Fibroblast of skin of back (primary cell): ENCODE data around the gene UFD1.
"Not testable (repeated sequence)": the region's sequence is repeated elsewhere in the genome, so short reads cannot be mapped to it uniquely, and the experiment has no call there.

Source experiments
- DNase-seq: peaks from one replicate; pipeline ENCODE4 v3.0.0-alpha.2; 2013

The UFD1 gene

DNA sequence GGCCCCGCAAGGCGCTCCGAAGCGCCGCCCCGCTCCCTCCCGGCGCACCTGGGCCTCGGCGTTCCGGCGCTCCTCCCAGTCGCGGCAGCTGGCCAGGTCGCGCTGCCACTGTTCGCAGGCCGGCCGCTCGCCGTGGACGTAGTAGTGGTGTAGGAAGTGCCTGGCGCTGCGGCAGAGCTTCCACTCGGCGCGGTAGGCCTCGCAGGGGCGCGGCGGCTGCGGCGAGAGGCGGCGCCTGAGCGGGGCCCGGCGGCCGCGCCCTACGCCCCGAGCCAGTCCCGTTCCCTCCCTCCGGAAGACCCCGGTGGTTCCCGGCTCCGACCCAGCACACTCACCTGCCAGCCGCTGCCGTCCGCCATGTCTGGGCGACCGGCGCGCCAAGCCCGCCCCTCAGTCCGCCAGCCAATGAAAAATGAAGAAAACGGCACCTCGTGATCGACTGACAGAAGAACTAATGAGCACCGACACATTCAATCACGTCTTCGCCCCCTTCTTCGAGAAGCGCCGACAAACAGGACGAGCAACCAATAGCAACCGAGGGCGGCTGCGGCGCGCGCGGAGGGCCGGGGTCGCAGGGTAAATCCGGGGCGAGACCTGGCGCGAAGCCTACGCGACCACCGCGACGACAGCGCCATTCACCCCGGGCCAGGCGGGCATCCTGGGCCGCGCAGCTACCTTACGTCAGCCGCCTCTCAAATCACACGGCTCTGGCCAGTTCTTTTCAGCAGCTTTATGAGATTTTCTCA, 31.5 kb downstream of the UFD1 start, which contains the start of gene C22orf39:
C22orf39 (minus strand) TSS at position 382 of the 746 bp plus-strand sequence; CDS start at position 359, 23 bp downstream.
- peak; percentile 93 for DNase-seq

DNA sequence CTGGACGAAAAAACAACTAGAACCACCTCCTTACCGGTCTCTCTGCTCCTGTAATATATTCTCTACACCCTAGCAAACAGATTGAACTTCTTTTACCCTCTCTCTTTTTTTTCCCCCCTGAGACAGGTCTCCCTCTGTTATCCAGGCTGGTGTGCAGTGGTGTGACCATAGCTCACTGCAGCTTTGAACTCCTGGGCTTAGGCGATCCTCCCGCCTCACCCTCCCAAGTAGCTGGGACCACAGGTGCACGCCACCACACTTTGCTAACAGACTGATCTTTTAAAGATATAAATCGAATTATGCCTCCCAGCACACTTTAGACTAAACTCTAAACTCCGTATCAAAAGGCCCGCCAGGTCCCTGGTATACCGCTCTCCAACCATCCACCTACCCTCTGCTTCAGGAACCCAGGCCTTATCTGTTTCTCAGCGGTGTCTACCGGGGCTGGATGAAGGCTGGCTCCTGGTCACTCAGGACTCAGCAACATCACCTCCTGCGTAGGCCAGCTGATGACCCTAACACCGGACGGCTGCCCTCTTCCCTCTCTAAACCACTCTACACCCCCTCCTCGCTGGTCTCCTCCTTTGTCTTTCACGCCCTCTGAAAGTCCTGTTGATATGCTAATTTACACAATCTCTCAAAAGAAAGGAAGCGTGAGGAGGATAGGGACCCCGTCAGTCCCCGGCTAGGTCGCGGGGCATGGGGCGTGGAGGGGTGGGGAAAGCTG, 32.2 kb downstream of the UFD1 start:
- peak; percentile 32 for DNase-seq

DNA sequence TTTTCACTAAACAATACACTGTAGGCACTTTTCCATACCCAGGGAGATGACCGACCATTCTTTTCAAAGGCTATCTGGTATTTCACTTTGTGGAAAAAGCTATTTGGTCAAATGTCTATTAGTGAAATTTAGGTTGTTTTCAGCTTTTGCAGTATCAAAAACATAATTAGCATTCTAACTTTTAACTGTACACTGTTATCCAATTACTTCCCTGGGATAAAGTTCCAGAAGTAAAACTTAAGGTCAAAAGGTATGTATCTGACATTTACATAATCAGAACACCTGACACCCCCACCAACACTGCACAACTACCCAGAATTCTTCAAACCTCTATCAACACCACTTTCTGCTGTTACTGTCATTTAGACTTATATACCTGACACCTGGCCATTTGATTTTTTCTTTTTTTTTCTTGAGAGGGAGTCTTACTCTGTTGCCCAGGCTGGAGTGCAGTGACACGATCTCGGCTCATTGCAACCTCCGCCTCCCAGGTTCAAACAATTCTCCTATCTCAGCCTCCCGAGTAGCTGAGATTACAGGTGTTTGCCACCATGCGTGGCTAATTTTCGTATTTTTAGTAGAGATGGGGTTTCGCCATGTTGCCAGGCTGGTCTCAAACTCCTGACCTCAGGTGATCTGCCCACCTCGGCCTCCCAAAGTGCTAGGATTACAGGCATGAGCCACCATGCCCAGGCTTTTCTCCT, 33.6 kb downstream of the UFD1 start:
- not testable (repeated sequence) for DNase-seq

DNA sequence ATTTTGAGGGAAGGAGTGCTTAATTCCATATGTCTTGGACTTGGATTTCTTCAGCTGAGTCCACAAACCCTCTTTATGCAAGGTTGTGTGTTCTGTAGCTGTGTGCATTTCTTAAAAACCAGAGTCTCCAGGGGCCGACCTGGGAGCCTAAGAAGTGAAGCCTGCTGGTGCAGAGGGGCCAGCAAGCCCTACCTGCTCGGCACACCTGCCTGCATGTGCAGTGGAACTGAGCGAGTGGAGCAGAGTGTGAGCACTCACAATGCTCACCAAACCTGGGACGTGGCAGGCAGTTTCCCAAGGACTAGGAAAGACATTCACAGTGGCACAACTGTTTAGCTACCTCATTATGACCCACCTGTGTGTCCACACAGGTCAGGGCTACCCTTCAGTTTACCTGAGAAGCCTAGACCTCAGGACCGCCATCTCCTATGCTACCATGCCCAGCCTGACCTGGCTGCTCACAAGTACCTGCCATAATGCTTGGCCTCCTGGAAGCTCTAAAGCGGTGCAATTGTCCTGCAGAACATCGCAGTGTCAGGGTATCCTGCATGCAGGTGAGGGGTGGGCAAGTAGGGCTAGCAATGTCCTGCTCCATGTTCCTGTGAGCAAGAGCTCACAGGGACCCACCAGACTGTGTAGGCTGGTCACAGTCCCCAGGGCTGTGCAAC, 35.3 kb downstream of the UFD1 start:
- DNase-seq = no peak

DNA sequence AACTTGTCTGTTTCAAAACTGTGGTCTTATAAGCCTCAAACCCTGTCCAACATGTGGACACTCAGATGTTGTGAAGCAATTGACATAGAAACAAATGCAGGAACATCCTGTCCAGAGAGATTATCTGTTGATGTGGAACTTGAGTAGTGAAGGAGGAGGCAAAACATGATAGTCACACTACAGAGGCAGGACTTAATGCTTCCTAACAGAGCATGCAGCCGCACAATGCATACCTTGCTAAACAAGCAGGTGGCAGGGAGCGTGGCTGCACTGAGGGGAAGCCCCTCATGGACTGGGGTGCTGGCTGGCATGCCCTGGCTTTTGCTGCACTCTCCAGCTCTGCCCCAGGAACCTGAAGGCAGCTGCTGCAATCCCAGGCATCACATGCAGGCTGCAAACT, 36.8 kb downstream of the UFD1 start:
- no peak for DNase-seq

DNA sequence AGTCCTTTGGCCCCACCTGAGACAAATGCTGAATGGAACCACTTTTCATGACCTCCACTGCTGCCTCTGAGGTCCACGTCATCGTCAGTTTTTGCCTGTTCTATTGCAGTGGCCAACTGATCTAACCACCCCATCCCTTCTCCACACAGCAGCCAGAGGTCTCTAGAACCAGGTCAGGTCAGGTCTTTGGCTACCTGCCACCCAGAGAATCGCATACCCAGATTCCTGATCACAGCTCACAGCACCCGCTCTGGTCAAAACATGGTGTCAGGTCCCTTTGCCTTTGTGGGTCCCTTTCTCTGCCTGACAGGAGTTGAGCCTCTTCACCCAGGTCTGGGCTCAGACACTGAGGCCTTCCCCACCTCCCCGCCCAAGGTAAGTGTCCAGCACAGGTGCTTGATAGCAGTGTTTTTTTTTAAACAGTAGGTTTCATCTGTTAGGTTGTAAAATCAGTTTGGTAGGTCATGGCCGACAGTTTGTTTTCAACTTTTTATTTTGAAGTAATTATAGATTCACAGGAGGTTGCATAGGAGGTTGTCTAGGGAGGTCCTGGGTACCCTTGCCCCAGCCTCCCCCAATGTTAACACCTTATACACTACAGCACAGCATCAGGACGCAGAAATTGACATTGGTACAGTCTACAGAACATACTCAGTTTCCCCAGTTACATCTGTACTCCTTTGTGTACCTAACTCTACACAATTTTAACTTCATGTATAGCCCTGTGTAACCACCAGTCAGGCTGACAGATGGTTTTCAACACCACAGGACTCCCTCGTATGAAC, 38.4 kb downstream of the UFD1 start:
- DNase-seq = no peak

DNA sequence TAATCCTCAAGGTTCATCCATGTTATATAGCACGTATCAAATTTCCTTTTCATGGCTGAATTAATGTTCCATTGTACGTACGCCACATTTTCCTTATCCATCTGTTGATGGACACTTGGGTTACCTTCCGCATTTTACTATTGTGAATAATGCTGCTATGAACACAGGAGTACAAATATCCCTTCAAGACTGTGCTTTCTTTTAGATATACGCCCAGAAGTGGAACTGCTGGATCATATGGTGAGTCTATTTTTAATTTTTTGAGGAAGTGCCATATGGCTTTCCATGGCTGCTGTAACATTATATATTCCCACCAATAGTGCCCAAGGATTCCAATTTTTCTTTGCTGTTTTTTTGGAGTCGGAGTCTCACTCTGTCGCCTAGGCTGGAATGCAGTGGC, 40.7 kb downstream of the UFD1 start:
- no peak for DNase-seq

DNA sequence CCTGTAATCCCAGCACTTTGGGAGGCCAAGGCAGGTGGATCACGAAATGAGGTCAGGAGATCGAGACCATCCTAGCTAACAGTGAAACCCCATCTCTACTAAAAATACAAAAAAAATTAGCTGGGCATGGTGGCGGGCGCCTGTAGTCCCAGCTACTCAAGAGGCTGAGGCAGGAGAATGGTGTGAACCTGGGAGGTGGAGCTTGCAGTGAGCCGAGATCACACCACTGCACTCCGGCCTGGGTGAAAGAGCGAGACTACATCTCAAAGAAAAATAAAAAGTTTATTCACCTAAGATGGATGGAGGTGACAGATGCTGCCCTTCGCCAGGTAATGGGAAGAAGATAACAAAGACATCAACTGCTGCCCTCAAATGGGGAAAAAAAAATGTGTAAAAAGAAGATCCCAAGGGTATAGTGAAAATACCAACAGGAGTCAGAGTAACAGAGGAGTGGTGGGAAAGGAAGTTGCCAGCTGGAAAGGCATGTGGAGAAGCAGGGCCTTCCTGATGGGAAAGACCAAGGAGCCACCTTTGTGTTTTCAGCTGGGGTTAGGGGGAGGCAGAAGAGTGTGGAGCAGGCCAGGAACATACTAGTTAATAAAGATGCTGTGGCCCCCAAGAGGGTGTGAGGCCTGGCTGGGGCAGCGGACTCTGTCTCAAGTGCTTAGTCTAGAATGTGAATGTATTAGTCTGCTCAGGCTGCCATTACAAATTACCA, 42.4 kb downstream of the UFD1 start:
- not testable (repeated sequence) for DNase-seq

DNA sequence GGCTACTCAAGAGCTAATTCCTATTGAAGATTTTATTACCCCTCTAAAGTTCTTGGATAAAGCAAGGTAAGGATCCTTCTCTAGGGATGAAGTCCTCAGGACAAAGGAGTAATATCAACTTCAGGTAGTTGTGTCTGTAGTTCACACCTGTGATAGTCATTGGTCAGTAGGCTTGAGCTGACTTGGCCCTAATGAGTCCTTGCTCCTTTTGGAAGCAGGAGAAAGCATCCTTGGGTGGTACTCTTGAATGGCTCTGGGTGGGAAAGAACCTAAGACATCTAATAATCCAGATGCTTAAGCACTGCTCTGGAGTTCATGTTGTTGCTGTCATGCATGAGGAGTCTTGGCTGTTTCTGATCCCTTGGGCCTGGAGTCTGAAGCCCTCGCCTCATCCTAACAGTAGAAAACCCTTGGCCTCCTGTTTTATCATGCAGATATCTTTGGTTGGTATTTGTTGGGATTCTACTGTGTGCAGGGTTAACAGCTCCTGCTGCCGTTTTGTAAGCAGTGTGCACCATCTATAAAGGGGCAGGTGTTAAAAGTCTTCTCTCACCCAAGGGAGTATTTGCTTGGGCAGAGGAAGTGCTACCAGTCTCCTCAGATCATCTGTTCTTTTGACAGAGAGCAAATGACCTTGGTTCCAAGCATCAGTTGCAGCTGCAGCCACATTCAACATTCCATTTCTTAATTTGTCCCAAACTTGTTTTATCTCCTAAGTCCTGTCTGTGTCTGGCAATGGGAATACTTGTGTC, 44.0 kb downstream of the UFD1 start:
- DNase-seq = no peak

DNA sequence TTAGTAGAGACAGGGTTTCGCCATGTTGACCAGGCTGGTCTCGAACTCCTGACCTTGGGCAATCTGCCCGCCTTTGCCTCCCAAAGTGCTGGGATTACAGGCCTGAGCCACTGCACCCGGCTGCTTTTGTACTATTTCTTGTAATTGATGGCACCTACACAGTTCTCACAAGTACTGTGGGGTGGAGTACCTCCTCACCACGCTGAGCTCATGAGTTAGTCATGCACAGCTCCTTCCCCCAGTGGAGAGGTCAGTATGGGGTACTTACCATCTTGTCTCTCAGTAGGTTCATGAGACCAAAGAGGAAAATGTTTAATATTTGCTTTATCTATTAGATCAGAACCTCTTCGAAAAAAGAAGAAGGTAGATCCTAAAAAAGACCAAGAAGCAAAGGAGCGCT, 44.6 kb downstream of the UFD1 start:
- DNase-seq = no peak

DNA sequence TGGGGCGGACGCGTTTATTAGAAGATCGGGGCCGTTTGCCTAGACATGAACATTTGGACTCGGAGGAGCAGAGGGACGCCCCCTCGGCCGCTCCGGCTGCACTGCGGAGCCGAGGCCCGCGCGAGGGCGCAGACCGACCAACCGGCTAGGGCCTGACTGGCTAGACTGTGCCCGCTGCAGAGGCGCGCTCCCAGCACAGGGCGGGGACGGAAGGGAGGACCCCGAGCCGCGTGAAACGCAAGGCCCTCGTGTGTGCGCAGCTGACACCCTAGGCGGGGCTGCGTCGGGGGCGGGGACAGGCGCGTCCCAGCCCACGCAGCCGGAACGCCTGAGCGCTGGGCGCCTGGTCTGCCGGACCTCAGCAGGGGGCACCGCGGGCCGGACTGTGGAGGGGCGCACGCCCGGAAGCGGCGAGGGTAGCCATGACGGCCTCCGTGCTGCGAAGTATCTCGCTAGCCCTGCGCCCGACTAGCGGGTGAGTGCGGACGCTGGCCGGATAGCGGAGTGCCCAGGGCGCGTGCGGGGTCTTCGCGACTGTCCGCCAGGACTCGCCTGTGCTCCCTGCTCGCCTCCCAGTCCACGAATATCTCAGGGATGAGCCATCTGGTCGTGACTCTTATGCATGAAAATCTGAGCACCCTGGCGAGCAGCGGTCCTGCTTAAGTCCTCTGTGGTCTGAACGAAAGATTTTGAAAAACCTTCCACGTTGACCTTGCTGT, 46.7 kb downstream of the UFD1 start, which contains the start of gene MRPL40:
MRPL40 (plus strand) TSS at position 413 of the 719 bp plus-strand sequence; CDS start at position 423, 10 bp downstream.
- peak; percentile 94 for DNase-seq

DNA sequence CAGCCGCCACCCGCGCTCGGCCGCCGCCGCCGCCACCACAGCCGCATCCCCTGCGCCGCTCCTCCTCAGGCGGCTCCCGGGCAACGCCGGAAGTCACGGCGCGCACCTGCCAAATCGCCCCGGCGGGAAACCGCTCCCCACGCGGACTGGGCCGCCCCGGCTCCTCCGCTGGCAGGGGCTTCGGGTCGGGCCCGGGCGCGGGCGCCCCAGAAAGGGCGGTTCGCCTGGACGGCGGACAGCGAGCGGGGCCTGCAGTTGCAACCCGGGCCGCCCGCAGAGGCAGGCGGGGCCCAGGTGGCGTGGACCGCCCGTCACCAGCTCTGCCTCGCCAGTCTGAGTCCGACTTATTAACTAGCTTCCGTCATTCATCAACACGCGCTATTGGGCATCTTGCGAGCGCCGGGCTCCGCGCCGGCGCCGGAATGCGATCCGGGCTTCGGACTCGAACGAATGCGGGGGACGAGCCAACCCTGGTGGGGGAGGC, 47.3 kb downstream of the UFD1 start, which contains the start of gene HIRA:
HIRA (minus strand) TSS at position 85 of the 484 bp plus-strand sequence. CDS start 257 bp downstream, outside the sequence.
- DNase-seq = peak; percentile 76

DNA sequence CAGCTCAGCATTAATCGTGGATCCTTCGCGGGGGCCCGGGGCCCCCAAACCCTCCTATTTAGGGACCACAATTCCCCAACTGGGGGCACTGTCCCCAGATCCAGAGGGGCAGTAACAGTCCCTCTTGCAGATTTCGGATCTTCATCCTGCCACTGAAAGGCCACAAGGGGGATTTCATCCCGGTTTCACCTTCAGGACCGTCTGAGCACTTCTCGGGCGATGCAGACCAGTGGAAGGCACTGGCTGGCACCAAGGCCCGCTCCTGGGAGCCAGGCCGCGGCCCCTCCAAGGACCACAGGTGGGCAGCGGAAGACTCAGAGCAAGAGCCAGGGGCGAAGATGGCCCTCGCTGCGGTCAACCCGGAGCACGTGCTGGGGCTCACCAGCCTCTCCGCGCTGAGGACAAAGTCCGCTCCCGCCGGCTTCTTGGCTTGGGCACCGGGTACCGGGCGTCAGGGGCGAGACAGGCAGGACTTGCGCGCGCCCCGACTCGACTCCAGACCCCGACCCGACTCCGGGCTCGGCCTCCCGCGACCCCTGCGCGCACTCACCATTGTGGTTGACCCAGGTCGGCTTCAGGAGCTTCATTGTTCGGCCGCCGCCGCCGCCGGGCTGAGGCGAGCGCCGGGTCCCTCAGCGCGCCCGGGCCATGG, 48.0 kb downstream of the UFD1 start:
- DNase-seq = peak; percentile 33

DNA sequence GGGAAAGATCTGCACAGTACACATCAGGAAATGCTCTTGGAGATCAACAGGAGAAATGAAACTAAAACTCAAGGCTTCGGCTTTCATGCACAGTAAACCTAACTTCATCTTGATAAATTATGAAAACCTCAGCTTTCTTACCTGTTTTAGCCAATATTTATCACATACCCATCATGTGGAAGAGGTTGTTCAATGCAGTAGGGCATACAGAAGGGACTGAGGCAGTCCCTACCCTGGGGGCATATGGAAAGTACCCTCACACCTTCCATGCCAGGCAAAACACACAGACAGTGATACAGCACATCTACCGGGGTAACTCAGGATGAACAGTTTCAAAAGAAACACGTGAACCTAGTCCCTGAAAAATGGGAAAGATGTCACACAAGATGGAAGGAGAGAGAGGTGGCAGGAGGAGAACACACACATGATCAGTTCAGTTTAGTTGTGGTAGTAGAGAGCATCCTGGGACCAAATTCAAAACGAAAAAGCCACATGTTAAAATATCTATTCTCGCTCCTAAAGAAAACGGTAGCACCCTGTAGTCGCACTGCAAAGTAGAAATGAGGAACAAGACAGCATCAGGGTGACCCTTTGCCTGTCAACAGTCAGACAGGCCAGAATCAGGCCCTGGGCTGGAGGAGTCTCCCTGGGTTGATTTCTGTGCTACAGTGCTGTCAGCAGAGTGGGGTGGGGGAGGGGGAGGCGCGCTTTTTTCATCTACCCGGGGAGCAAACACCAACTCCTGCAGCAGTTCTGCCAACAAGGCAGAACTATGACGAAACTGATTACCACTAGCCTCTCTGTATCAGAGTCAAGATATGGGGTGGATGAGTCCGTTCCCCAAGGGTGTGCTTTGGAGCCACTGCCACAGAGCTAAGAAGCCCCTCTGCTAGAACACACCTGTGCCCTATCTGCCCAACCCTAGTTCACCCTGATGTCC, 48.8 kb downstream of the UFD1 start:
- DNase-seq = peak; percentile 56

DNA sequence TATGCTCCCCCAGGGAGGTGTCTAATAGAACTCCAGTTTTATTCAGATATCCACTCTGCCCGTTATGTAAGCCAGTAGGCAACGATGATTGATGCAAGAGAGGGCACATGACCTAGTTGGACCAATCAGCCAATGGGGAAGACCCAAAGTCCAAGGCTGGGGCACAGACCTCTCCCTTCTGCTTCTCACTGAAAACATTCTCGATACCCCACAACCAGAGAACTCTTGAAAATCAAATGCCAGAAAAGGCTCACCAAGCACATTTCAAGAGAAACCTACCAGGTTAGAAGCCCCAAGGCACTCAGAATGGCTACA, 54.9 kb downstream of the UFD1 start:
- DNase-seq = no peak

DNA sequence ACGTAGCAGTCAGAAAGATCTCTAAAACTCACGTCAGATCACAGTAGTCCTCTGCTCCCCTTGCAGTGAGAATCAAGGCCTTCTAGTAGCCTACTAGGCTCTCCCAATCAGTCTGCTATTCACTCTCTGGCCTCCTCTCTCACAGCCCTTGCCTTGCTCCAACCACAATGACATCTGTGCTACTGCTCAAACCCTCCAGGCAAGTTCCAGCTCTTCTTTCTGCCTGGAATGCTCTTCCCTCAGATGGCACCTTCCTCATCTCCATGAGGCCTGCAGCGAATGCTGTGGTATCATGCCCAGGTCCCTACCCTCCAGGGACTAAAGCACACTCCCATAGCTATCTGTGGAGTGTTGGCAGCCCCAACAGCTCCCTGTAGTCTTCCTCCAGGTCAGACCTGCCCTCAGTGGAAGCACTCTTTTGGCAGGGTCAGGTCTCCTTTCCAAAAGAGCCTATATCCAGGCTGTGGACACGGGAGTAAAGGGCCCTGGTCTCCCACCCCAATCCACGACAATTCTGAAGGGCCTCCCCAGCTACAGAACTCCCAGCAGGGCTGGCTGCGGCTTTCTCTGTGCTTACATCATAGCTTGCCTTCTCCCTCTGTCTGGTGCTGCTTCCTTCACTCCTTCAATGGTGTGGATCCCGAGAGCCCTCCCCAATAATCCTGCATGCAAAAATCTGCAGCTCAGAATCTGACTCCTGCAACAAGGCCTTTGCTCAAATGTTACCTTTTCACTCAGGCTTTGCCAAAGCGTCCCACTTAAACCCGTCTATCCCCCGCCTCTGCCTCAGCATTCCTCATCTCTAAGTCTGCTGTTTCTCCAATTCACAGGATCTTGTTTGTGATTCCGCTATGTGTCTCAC, 56.3 kb downstream of the UFD1 start:
- no peak for DNase-seq

DNA sequence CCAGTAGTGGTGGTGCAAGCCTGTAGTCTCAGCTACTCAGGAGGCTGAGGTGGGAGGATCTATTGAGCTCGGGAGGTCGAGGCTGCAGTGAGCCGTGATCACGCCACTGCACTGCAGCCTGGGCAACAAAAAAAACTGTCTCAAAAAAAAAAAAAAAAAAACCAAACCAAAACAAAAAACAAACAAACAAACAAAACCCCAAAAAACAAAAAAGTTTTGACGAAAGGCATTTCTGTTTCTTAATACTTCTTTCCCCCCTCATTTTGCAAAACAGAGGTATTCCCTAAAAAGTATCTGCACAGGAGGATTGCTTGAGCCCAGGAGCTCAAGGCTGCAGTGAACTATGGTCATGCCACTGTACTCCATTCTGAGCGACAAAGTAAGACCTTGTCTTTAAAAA, 58.7 kb downstream of the UFD1 start:
- DNase-seq = no peak
